GM19395 (cell line): ENCODE data around the gene PEAK3.
A peak's percentile ranks its signal among the peaks of the same experiment; 100 is the strongest.

Source experiments
- ATAC-seq: cut with Tn5 transposase; IDR thresholded peaks from one replicate; pipeline ENCODE4 v1.9.1; 2021; ENCODE audit warnings: mild to moderate bottlenecking, moderate library complexity; ENCODE audit not compliant: unreplicated experiment

PEAK3 gene

GRCh38 chr19:2239771-2240770, 41.9 kb downstream of the PEAK3 start:
- no peak for ATAC-seq

DNA sequence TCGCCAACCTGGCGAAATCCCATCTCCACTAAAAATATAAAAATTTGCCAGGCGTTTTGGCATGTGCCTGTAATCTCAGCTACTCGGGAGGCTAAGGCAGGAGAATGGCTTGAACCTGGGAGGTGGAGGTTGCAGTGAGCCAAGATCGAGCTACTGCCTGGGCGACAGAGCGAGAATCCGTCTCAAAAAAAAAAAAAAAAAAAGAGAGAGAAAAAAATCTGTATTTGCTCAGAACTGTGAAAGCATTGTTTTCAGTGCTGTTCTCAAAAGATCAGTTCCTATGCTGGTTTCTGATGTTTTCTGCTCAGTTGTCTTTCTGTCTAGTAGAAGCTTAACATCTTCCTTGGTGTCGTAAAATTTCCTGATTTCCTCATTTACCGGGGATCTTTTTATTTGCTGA, 42.8 kb downstream of the PEAK3 start:
- ATAC-seq = no peak

DNA sequence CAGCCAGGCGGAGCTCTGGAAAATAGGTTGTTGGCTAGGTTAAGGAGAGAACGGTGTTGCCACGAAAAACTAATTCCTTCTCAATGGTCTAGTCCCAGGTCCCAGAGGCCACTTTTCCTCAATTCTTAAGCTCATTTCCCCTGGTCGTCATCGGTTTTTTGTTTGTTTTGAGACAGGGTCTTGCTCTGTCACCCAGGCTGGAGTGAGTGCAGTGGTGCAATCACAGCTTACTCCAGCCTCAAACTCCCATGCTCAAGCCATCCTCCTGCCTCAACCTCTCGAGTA, 44.2 kb downstream of the PEAK3 start:
- no peak for ATAC-seq

DNA sequence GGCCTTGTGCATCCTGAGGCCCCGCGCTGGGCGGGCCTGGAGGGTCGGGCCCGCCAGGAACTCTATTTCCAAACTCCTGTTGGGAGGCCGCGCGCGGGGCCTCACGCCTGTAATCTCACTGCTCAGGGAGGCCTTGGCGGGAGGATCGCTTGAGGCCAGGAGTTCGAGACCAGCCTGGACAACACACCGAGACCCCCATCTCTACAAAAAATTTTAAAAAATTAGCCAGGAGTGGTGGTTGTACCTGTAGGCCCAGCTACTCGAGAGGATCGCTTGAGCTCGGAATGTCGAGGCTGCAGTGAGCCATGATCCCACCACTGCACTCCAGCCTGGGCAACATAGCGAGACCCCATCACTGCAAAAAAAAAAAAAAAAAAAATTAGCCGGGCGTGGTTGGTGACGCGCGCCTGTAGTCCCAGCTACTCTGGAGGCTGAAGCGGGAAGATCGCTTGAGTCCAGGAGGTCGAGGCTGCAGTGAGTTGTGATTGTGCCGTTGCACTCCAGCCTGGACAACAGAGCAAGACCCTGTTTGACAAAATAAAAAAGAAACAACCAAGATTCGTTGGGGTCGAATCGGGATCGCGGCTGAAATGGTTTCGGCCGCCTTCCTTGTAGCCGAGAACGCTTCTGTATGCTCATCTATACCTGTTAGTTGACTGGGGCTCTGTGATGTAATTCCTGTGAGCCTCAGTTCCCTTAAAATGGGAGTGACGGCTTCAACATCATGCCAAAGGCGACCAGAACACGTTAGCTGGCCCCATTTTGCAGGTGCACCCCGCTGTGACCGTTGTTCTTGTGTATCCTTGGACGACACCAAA, 44.7 kb downstream of the PEAK3 start:
- ATAC-seq = peak; percentile 3

- peak; percentile 71 for ATAC-seq
These were observed 45.5 kb downstream of the PEAK3 start, which contains the start of the genes PLEKHJ1 and SF3A2 for GRCh38 chr19:2236314-2237050. TSS of gene PLEKHJ1 (minus strand) at chr19:2236329. CDS start at chr19:2236248, 81 bp downstream. TSS of gene SF3A2 (plus strand) at chr19:2236824. CDS start at chr19:2243419, 6,595 bp downstream.

DNA sequence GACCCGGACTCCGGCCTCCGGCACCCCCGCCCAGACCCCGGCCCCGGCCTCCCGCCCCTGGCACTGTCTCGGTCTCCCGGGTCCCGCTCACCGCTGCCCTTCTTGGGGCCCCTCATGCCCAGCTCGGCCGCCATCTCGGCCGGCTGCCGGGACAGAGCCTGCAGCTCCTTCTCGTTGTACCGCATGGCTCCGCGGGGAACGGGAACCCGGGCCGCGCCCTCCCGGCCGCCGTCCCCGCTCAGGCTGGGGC, 46.0 kb downstream of the PEAK3 start:
- no peak for ATAC-seq

DNA sequence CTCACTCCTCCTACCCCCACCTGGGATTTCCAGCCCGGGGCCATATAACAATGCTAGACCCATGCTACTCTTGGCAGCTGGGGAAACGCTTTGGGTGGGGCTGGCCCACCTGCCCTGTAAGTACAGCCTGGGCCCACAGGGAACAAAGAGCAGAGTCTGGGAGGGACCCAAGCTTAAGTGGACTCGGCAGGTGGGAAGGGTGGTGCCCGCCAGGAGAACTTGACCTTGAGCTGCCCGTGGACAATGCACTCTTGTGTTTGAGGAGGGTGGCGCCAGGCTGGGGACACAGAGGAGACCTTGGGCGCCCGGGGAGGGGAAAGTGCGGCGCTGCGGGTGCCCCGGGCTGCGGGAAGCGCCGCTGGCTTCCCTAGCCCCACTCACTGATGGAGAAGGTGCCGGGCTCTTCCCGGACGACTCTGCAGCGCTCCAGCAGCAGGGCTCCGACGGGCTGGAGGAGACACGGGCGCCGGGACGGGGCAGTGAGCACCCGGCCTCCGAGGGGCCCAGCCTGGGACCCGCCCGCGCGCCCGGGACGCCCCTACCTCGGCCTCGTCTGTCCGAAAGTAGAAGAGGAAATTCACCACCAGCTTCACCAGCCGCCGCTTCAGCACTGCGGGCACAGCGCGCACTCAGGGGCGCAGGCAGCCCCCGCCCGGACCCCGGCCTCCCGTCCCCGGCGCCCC, 46.5 kb downstream of the PEAK3 start:
- peak; percentile 34 for ATAC-seq

DNA sequence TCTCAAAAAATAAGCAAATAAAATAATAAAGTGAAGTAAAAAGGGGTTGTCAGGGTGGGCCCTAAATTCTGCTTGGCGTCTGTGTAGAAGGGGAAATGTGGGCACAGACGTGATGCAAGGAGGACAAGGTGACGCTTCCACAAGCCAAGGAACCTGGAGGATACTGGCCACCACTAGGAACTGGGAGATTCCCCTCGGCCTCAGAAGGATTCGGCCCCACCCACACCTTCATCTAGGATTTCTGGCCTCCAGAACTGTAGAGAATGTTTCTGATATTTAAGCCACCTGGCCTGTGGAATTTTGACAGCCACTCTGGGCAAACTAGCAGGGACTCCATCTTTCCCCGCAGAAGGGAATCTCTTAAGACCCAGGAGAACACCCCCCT, 47.0 kb downstream of the PEAK3 start:
- ATAC-seq = no peak

DNA sequence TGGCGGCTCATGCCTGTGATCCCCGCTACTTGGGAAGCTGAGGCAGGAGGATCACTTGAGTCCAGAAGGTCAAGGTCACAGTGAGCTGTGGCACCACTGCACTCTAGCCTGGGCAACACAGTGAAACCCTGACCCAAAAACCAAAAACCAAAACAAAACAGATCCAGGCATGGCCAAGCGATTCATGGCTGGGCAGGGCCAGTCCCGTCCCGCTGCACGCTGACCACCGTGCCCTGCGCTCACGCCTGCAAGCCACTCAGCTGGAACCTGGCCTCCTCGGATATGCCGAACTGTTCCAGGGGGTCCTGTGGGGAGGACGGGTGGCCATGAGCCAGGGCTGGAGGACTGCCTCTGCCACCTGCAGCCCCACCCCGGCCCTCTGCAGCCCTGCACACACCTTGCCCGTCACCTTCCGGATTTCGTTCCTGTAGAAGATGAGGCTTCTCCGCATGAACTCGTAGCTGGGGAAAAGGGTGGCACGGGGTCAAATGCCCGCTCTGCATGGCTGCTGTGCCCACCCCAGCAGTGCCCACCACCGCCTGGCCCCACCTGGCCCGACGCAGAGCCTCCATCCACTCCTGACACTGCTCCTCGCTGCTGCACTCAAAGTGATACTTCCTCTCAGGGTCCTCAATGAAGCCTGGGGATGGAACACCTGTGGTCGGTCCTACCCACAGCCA, 48.2 kb downstream of the PEAK3 start:
- ATAC-seq = no peak

- ATAC-seq = no peak
These were observed 49.5 kb downstream of the PEAK3 start for GRCh38 chr19:2232286-2233151.

- ATAC-seq = no peak
These were observed 50.3 kb downstream of the PEAK3 start for GRCh38 chr19:2231621-2232221.

GRCh38 chr19:2230807-2231533, 51.0 kb downstream of the PEAK3 start:
- ATAC-seq = no peak

DNA sequence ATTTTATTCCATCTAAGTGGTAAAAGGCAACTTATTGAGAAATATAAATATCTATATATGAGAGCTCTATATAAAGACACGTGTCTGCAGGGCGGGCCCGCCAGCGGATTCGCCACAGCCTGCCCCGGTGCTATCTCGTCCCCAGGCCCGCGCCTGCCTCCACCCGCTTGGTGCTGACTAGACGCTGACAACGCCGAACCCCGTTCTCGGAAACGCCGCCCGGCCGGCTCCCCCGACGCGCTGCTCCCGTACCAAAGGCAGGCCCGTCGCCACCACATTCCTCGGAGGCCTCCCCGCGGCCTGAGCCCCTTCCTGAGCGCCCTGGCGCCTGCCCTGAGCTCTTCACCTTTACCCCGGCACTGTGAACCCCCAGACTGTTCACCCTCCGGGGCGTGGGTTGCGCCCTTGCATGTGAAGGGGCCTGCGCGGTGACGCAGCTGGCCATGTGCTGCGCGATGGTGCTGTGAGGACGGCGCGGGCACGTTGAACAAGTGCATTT, 51.9 kb downstream of the PEAK3 start:
- no peak for ATAC-seq

GRCh38 chr19:2229103-2230032, 52.6 kb downstream of the PEAK3 start:
- ATAC-seq = no peak

GRCh38 chr19:2228157-2229030, 53.6 kb downstream of the PEAK3 start:
- ATAC-seq = no peak
